Right ventricle myocardium inferior (tissue), 1 donor: ENCODE measurements around the gene FOXN1. TPM values are rescaled to one million over a fixed set of nuclear protein-coding genes. Genes with fewer than 3 reads are reported as not detected.
"Not testable (repeated sequence)": the region's sequence is repeated elsewhere in the genome, so short reads cannot be mapped to it uniquely, and the experiment has no call there.

Experiments used
- ATAC-seq: fragments of 200-7000 bp; cut with Tn5 transposase; one replicate; pipeline ENCODE4 v1.9.1; 2020; ENCODE audit warnings: mild to moderate bottlenecking, moderate library complexity
- DNase-seq: peaks from one replicate; pipeline ENCODE4 v3.0.0; 2021; ENCODE audit errors: missing footprints
- intact Hi-C: fragments of 100-400 bp; cut with DNase I; formaldehyde crosslinking; loops from one replicate; pipeline ENCODE4 v1.11.0; 2022
- total RNA-seq: library from RNA; stranded (reverse); fragmentation: NEBNext Ultra II Directional; extraction: Animal tissue kit (Norgen Biotek cat#: 25700); gene quantifications from one replicate; pipeline ENCODE4 v1.2.1, GENCODE V29; 2021
- donor health status: DM: no; HTN: yes; CAD: no; lungs with severe emphysema.

The FOXN1 gene
- total RNA-seq, 1 donor from 2014 or later, result not detected

DNA sequence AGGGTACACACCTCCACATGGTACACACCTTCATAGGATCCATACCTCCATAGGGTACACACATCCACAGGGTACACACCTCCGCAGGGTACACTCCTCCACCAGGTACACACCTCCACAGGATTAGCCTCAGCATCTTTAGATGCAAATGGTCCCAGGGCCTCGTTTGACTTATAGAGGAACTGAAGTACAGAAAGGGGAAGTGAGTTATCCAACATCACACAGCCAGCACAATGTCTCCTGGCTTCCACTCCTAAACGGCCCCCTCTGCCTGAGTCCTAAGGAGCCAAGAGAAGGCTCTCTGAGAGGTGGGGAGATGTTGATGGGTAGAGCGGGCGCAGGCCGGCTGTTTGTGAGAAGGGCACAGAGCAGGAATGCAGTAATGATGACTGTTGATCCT is 12.0 kb downstream of the FOXN1 start:
- ATAC-seq, result no peak
- no peak for DNase-seq

GRCh38 chr17:28518578-28518977 is 12.4 kb downstream of the FOXN1 start:
- no peak for DNase-seq
- no peak for ATAC-seq
- intact Hi-C loops, result no loop called here

More for the DNA sequence above, 12.0 kb downstream of the FOXN1 start:
- intact Hi-C loops, result no loop called here

- DNase-seq (no peak), ATAC-seq (no peak)
- intact Hi-C loops, result no loop called here
Measured at GRCh38 chr17:28519236-28519635, 13.1 kb downstream of the FOXN1 start.

GRCh38 chr17:28520687-28521086 is 14.5 kb downstream of the FOXN1 start:
- no peak for DNase-seq

GRCh38 chr17:28521311-28522085 is 15.3 kb downstream of the FOXN1 start:
- ATAC-seq (peak; percentile 20), DNase-seq (no peak)
- intact Hi-C loops, result no loop called here

More at GRCh38 chr17:28520687-28521086, 14.5 kb downstream of the FOXN1 start:
- no peak for ATAC-seq
- intact Hi-C loops, result no loop called here

DNA sequence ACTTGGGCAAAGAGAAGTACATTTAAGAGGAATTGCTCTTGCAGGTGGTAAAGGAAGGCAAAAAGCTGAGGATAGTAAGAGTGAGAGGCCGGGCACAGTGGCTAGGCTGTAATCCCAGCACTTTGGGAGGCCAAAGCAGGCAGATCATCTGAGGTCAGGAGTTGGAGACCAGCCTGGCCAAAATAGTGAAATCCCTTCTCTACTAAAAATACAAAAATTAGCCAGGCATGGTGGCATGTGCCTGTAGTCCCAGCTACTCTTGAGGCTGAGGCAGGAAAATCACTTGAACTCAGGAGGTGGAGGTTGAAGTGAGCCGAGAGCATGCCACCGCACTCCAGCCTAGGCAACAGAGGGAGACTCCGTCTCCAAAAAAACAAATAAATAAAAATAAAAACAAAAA is 16.1 kb downstream of the FOXN1 start:
- intact Hi-C loops, DNase-seq, ATAC-seq: not testable (repeated sequence)

DNA sequence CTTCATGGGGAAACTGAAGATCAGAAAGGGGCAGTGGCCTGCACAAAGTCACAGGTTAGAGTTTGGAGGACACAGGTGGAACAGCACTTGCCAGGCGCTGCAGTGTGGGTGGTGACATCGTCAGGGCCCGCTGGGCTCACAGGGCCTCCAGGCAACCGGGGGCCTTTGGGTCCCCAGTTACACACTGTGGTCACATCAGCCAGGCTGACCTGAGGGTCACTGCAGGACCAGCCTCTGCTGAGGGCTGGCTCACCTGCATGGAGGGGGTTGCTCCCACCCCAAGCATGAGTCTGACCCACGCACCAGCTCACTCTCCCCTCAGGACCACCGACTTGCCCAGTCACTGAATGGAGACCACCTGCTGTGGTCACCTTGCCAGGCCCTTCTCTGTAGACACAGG is 17.0 kb downstream of the FOXN1 start:
- intact Hi-C loops, result no loop called here
- ATAC-seq, result no peak

GRCh38 chr17:28523876-28524275 is 17.7 kb downstream of the FOXN1 start:
- DNase-seq (no peak), ATAC-seq (no peak)
- intact Hi-C loops, result no loop called here

More for the DNA sequence above, 17.0 kb downstream of the FOXN1 start:
- no peak for DNase-seq

DNA sequence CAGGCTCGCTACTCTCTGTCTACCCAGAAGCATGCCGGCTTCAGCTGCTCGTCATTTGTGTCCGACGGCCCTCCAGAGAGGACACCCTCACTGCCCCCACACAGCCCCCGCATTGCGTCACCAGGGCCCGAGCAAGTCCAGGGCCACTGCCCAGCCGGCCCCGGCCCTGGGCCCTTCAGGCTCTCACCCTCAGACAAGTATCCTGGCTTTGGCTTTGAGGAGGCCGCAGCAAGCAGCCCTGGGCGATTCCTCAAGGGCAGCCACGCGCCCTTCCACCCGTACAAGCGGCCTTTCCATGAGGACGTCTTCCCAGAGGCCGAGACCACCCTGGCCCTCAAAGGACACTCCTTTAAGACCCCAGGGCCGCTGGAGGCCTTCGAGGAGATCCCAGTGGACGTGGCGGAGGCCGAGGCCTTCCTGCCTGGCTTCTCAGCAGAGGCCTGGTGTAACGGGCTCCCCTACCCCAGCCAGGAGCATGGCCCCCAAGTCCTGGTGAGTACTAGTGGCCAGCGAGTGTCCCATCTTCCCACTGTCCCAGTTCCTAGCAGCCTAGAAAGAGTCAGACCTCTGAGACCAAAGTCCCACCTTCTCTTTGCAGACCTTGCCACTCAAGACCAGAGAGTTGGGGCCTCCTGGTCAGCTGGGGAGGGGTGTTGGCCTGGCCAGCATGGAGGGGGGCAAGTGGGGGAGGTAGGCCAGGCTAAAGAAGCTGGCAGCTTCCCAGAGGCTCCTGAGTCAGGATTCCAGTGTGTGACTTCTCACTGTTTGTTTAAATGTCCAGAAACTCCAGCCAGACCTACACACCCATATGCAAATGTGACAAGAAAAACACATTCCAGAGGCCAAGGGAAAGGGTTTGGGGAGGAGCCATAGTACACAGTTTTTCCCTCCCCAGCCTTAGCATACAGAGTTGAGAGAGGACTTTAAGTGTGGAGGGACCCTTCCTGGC is 18.6 kb downstream of the FOXN1 start:
- intact Hi-C loops, result no loop called here
- ATAC-seq, result no peak
- no peak for DNase-seq

DNA sequence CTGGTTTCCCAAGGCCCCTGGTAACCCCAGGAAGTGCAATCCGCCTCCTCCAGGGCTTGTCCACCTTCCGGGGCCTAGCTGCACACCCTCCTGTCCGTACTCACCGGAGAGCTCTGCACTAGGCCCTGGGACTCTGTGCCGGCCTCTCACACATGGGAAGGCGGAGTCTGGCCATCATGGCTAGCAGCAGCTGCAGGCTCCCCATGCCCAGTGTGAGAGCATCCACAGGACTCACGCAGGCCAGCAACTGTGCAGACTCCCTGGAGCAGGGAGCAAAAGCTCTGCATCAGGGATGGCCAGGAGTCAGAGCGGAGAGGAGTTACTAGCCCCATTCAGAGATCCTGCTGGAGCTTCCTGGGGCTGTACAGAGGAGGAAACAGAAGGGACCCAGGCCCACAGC is 20.2 kb downstream of the FOXN1 start:
- intact Hi-C loops, result no loop called here
- ATAC-seq, result no peak
- DNase-seq, result no peak

DNA sequence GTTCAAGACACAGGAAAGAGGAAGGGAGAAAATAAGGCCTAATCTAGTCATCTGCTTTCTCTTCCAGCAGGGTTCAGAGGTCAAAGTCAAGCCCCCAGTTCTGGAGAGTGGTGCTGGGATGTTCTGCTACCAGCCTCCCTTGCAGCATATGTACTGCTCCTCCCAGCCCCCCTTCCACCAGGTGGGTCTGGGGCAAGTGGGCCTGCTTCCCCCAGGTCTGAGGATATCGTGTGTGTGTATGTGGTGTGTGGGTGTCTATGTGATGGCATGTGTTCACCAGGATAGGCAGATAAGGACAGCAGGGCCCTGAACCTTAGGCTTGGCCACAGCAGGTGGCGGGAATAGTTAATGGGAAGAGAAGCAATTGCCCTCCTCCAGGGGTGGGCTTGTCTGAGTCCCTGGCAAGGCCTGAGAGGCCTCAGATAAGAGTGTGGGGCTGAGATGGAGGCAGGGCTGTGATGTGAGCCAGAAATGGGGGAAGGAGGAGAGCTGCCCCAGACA is 21.1 kb downstream of the FOXN1 start:
- ATAC-seq, result no peak
- DNase-seq, result no peak
- intact Hi-C loops, result no loop called here

GRCh38 chr17:28527859-28528258 is 21.7 kb downstream of the FOXN1 start:
- DNase-seq (no peak), ATAC-seq (no peak)
- intact Hi-C loops, result no loop called here

- no peak for DNase-seq
- intact Hi-C loops, result no loop called here
Measured at GRCh38 chr17:28528327-28529012, 22.3 kb downstream of the FOXN1 start.

DNA sequence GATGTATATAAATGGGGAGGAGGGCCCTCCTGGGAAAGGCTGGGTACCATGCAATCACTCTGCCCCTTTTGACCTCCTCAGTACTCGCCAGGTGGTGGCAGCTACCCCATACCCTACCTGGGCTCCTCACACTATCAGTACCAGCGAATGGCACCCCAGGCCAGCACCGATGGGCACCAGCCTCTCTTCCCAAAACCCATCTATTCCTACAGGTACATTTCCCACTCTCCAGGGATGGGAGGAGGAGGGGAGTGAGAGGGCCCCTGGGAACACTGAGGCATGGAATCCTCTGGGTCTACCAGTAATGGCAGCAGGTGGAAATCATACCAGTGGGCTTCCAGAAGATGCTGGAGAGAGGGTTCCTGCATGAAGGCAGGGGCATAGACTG is 22.9 kb downstream of the FOXN1 start:
- intact Hi-C loops, result no loop called here
- ATAC-seq (no peak), DNase-seq (no peak)

More at GRCh38 chr17:28528327-28529012, 22.3 kb downstream of the FOXN1 start:
- no peak for ATAC-seq

DNA sequence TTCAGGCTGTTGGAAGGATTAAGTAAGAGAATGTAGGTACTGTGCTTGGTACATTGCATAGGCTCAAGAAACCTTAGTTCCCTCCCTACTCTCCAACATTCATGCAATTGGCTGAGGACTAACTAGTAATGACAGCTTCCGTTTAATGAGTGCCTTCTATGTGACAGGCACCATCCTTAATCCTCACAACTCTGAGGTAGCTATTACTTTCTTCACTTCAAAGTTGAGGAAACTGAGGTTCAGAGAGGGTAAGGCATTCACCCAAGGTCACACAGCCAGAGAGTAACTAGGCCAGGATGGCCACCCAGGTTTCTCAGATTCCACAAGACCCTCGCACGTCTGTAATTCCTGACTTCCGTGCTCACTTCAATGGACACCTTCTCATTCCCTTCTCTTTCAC is 24.1 kb downstream of the FOXN1 start:
- intact Hi-C loops, result no loop called here
- ATAC-seq, result no peak
- DNase-seq, result no peak

DNA sequence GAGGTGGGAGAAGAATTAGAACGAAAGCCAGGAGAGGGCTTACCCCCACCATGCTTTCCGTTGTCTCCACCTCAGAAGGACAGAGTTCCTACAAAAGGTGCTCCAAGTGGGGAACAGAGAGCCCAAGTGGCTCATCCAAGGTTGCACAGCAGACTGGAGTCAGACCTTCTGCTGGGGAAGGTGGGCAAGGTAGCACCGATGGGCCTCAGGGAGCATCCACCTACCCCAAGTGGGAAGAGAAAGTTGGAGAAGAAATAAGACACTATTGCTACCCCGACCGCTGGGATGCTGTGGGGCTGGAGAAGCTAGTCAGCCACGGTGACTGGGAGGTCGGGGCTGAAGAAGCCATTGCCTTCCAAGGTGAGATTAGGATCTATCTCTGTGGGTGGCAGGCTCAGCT is 24.8 kb downstream of the FOXN1 start:
- no peak for ATAC-seq
- intact Hi-C loops, result no loop called here
- no peak for DNase-seq

- ATAC-seq (no peak), DNase-seq (no peak)
- intact Hi-C loops, result no loop called here
Measured at GRCh38 chr17:28532050-28532960, 26.2 kb downstream of the FOXN1 start.
